ENCODE measurements around the gene TOP1. TPM values are rescaled to one million over a fixed set of nuclear protein-coding genes. Genes with fewer than 3 reads are reported as not detected.

TOP1 gene
- total and polyA plus RNA-seq, 2 of the 4 experiments (the other 2 are of a cell fraction): 14.0 to 21.5 TPM

- Histone ChIP-seq H3K4me2 (ENCODE audit: low read depth, low read length) (no peak overlapping the region), H3K14ac (replicated peaks; ENCODE audit: low read depth, low read length) (no peak overlapping the region), H3K27me3 (ENCODE audit: control insufficient read depth, insufficient read depth, low read length) (no peaks in the 10 kb centered on the region), H2BK120ac (ENCODE audit: low read depth, low read length) (no peak overlapping the region), H3K4me3 (ENCODE audit: insufficient read depth, low read depth, low read length) (no peak overlapping the region), H3K4me1 (ENCODE audit: control insufficient read depth, insufficient read depth, low read length) (peaks cover 5% of the 10 kb centered on the region), H3K9ac (ENCODE audit: low read depth, low read length) (no peak overlapping the region), H3K27ac (ENCODE audit: insufficient read depth, low read length) (no peak overlapping the region), H3K4ac (ENCODE audit: low read depth, low read length) (no peak overlapping the region), H4K91ac (ENCODE audit: insufficient read depth, low read depth, low read length) (no peak overlapping the region), H3K56ac (ENCODE audit: extremely low read depth, insufficient read depth, low read length) (no peak overlapping the region), H3K9me1 (ENCODE audit: insufficient read depth, low read length) (peaks cover 3% of the 10 kb centered on the region; the same call in 1 of the 2 replicates), H4K20me1 (ENCODE audit: insufficient read depth, low read length) (peaks cover 13% of the 10 kb centered on the region; the same call in 1 of the 2 replicates), H4K5ac (ENCODE audit: low read depth, low read length) (no peak overlapping the region), H2BK5ac (ENCODE audit: low read depth, low read length, poor library complexity, severe bottlenecking) (no peak overlapping the region), H4K8ac (ENCODE audit: low read depth in 2 of 2, low read length in 2 of 2) (no peak overlapping the region), H2AFZ (replicated peaks; ENCODE audit: low read length, poor library complexity) (no peak overlapping the region), H3K79me1 (ENCODE audit: low read depth in 1 of 2, low read length in 2 of 2) (peaks cover 38 to 45% of the 10 kb centered on the region in 2 experiments), H2BK15ac (ENCODE audit: low read depth, low read length) (no peak overlapping the region), H2BK20ac (ENCODE audit: low read depth, low read length) (no peak overlapping the region), H3K36me3 (ENCODE audit: control insufficient read depth, insufficient read depth, low read length) (peaks cover 34% of the 10 kb centered on the region), H2AK9ac (replicated peaks; ENCODE audit: low read depth, low read length, poor library complexity) (no peak overlapping the region), H2AK5ac (ENCODE audit: low read depth, low read length) (no peak overlapping the region), H3K18ac (ENCODE audit: low read depth, low read length) (no peak overlapping the region), H3K9me3 (ENCODE audit: control insufficient read depth, insufficient read depth, low read length) (no peaks in the 10 kb centered on the region), H3K23ac (ENCODE audit: low read depth, low read length) (no peak overlapping the region)
- no peak for ATAC-seq (ENCODE audit: low read depth)
- dilution Hi-C loops (cut with HindIII; ENCODE audit: low sequenced_read_pairs, unreplicated experiment) (no loop called here), in situ Hi-C loops (cut with MboI; ENCODE audit: low sequenced_read_pairs) (no loop called here), intact Hi-C loops (cut with micrococcal nuclease) (no loop called here)
- ChIA-PET POLR2A (ENCODE audit: unreplicated experiment) (no interaction called here), CTCF (interaction anchor here (4.5 kb wide), 1 partner anchor 90 kb away, joined by 26 read pairs; no protein-coding TSS in a partner anchor)
- no CpG with 5 or more reads among the region's 2 CpGs for WGBS, 2 experiments (ENCODE audit: extremely low coverage in 2 of 2, insufficient read length in 1 of 2)
- DNase-seq: no peak
- no TSS peak for BruUV-seq (replicated peaks)
- TF ChIP-seq RFX5 (IDR thresholded peaks at IDR 0.05; ENCODE audit: low read depth, low read length): no peak
- TF ChIP-seq, protein P1, sequence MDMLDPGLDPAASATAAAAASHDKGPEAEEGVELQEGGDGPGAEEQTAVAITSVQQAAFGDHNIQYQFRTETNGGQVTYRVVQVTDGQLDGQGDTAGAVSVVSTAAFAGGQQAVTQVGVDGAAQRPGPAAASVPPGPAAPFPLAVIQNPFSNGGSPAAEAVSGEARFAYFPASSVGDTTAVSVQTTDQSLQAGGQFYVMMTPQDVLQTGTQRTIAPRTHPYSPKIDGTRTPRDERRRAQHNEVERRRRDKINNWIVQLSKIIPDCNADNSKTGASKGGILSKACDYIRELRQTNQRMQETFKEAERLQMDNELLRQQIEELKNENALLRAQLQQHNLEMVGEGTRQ (IDR thresholded peaks at IDR 0.05; ENCODE audit: low read depth, low read length): no peak
- TF ChIP-seq CEBPB (IDR thresholded peaks at IDR 0.05; ENCODE audit: low read depth, low read length): no peak
- no peak for TF ChIP-seq MAZ (IDR thresholded peaks at IDR 0.05; ENCODE audit: borderline replicate concordance, low read depth, low read length)
- no peak for TF ChIP-seq POLR2A (IDR thresholded peaks at IDR 0.05; ENCODE audit: low read depth, low read length)
- no peak for TF ChIP-seq BHLHE40 (IDR thresholded peaks at IDR 0.05; ENCODE audit: low read depth, low read length)
- TF ChIP-seq SMC3 (IDR thresholded peaks at IDR 0.05; ENCODE audit: low read depth, low read length): no peak
- TF ChIP-seq RCOR1 (IDR thresholded peaks at IDR 0.05; ENCODE audit: insufficient replicate concordance, low read length): no peak
- no peak for TF ChIP-seq MXI1 (IDR thresholded peaks at IDR 0.05; ENCODE audit: borderline replicate concordance, low read depth, low read length)
- no peak for TF ChIP-seq FOS (IDR thresholded peaks at IDR 0.05; ENCODE audit: low read depth, low read length)
- TF ChIP-seq, protein P2, sequence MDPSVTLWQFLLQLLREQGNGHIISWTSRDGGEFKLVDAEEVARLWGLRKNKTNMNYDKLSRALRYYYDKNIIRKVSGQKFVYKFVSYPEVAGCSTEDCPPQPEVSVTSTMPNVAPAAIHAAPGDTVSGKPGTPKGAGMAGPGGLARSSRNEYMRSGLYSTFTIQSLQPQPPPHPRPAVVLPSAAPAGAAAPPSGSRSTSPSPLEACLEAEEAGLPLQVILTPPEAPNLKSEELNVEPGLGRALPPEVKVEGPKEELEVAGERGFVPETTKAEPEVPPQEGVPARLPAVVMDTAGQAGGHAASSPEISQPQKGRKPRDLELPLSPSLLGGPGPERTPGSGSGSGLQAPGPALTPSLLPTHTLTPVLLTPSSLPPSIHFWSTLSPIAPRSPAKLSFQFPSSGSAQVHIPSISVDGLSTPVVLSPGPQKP (IDR thresholded peaks at IDR 0.05; ENCODE audit: borderline replicate concordance, low read depth, low read length): no peak
- TF ChIP-seq NFE2L2 (IDR thresholded peaks at IDR 0.05; ENCODE audit: low read depth, low read length): no peak
- TF ChIP-seq CTCF (conservative IDR thresholded peaks at IDR 0.05; ENCODE audit: low read depth, low read length): no peak
- no peak for TF ChIP-seq RAD21 (IDR thresholded peaks at IDR 0.05; ENCODE audit: low read length)
- no peak for TF ChIP-seq CHD1 (IDR thresholded peaks at IDR 0.05; ENCODE audit: low read depth, low read length)
- no peak for TF ChIP-seq MAFK (IDR thresholded peaks at IDR 0.05; ENCODE audit: low read depth, low read length)
These were observed 53.7 kb downstream of the TOP1 start for GRCh38 chr20:41082306-41082705.
